Endodermal cell (in vitro differentiated cells): ENCODE results near the gene FMO1. TPM values are rescaled to one million over a fixed set of nuclear protein-coding genes. Genes with fewer than 3 reads are reported as not detected.

ENCODE experiments used
- DNase-seq: peaks from one replicate; pipeline ENCODE4 v3.0.0-alpha.2; 2017
- H3K27ac ChIP-seq: 2 replicates; pipeline ENCODE4 v1.5.1; 2013; ENCODE audit warnings: mild to moderate bottlenecking, low read depth, low read length, moderate library complexity
- H3K27me3 ChIP-seq: 2 replicates; pipeline ENCODE4 v1.6.1; 2013; ENCODE audit warnings: mild to moderate bottlenecking, low read length, moderate library complexity; ENCODE audit not compliant: insufficient read depth, control insufficient read depth, poor library complexity, severe bottlenecking
- H3K36me3 ChIP-seq: 2 replicates; pipeline ENCODE4 v1.7.0; 2013; ENCODE audit warnings: mild to moderate bottlenecking, low read length, moderate library complexity; ENCODE audit not compliant: control insufficient read depth, insufficient read depth
- H3K4me1 ChIP-seq: one replicate; pipeline ENCODE4 v1.7.0; 2013; ENCODE audit warnings: low read length; ENCODE audit not compliant: control insufficient read depth, insufficient read depth
- H3K4me3 ChIP-seq: 2 replicates; pipeline ENCODE4 v1.5.1; 2013; ENCODE audit warnings: mild to moderate bottlenecking, low read length, moderate library complexity
- H3K9ac ChIP-seq: 2 replicates; pipeline ENCODE4 v1.6.1; 2013; ENCODE audit warnings: mild to moderate bottlenecking, low read length, moderate library complexity; ENCODE audit not compliant: poor library complexity, severe bottlenecking; ENCODE audit errors: extremely low read depth
- H3K9me3 ChIP-seq: 2 replicates; pipeline ENCODE4 v1.6.1; 2013; ENCODE audit warnings: mild to moderate bottlenecking, low read length, moderate library complexity; ENCODE audit not compliant: control insufficient read depth
- H3K27ac Mint-ChIP-seq: 2 replicates; pipeline ENCODE4 v1.8.0; 2020; ENCODE audit warnings: mixed read lengths
- H3K27me3 Mint-ChIP-seq: 2 replicates; pipeline ENCODE4 v1.8.0; 2021; ENCODE audit warnings: mild to moderate bottlenecking, mixed read lengths; ENCODE audit not compliant: insufficient read depth
- H3K36me3 Mint-ChIP-seq: 2 replicates; pipeline ENCODE4 v1.8.0; 2020; ENCODE audit warnings: low read depth, mixed read lengths
- H3K4me1 Mint-ChIP-seq: 2 replicates; pipeline ENCODE4 v1.8.0; 2020; ENCODE audit warnings: mixed read lengths
- H3K4me3 Mint-ChIP-seq: 2 replicates; pipeline ENCODE4 v1.8.0; 2020; ENCODE audit warnings: mild to moderate bottlenecking, moderate library complexity, mixed read lengths
- H3K9me3 Mint-ChIP-seq: 2 replicates; pipeline ENCODE4 v1.8.0; 2020; ENCODE audit warnings: mild to moderate bottlenecking, mixed read lengths
- WGBS, 2 experiments: methylation state at CpG; one replicate each; pipeline versions ENCODE4 v1.1.5 to v1.1.7; 2013; ENCODE audit warnings: missing lambda C conversion rate in 2 of 2, mixed read lengths in 1 of 2; ENCODE audit not compliant: insufficient coverage in 1 of 2, insufficient read length in 1 of 2; 5-methylcytosine and 5-hydroxymethylcytosine counted together
- total RNA-seq, 2 donors: library from RNA; stranded (reverse); fragmentation: NEBNext Ultra II Directional in 1 of 2; extraction: Animal tissue kit (Norgen Biotek cat#: 25700) in 1 of 2; gene quantifications; 2 replicates in 1 of 2; 3 replicates in 1 of 2; pipeline ENCODE4 v1.2.1, GENCODE V29; 2021
- TF ChIP-seq, protein P1 (sequence below): fragments of 200-600 bp; sonication (generic); conservative IDR thresholded peaks from 2 replicates; pipeline ENCODE4 v1.5.0; 2021; ENCODE audit warnings: antibody characterized with exemption, mild to moderate bottlenecking

Gene FMO1
- total RNA-seq, 2 donors from 2014 or later, result not detected

- no peak overlapping the region for H3K4me3 Mint-ChIP-seq
- Histone ChIP-seq H3K36me3 (no peaks in the 10 kb centered on the region), H3K9ac (no peak overlapping the region), H3K4me3 (no peak overlapping the region), H3K4me1 (peaks cover 17% of the 10 kb centered on the region), H3K27ac (no peak overlapping the region), H3K27me3 (no peaks in the 10 kb centered on the region), H3K9me3 (no peaks in the 10 kb centered on the region)
- no peak for DNase-seq
- H3K4me1 Mint-ChIP-seq, result peaks cover 9% of the 10 kb centered on the region
- H3K27me3 Mint-ChIP-seq, result peaks cover 12% of the 10 kb centered on the region
- H3K9me3 Mint-ChIP-seq, result no peaks in the 10 kb centered on the region
- no peak overlapping the region for H3K27ac Mint-ChIP-seq
- TF ChIP-seq, protein P1, sequence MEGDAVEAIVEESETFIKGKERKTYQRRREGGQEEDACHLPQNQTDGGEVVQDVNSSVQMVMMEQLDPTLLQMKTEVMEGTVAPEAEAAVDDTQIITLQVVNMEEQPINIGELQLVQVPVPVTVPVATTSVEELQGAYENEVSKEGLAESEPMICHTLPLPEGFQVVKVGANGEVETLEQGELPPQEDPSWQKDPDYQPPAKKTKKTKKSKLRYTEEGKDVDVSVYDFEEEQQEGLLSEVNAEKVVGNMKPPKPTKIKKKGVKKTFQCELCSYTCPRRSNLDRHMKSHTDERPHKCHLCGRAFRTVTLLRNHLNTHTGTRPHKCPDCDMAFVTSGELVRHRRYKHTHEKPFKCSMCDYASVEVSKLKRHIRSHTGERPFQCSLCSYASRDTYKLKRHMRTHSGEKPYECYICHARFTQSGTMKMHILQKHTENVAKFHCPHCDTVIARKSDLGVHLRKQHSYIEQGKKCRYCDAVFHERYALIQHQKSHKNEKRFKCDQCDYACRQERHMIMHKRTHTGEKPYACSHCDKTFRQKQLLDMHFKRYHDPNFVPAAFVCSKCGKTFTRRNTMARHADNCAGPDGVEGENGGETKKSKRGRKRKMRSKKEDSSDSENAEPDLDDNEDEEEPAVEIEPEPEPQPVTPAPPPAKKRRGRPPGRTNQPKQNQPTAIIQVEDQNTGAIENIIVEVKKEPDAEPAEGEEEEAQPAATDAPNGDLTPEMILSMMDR, result no peak
- 89 to 95% methylated on average over 4 to 8 of the region's 8 CpGs for WGBS, 2 experiments
- no peaks in the 10 kb centered on the region for H3K36me3 Mint-ChIP-seq
Observed at GRCh38 chr1:171256940-171257606, 8.8 kb downstream of the FMO1 start.

- Histone ChIP-seq H3K36me3 (no peaks in the 10 kb centered on the region), H3K9me3 (no peaks in the 10 kb centered on the region), H3K27ac (no peak overlapping the region), H3K27me3 (no peaks in the 10 kb centered on the region), H3K9ac (no peak overlapping the region), H3K4me1 (peaks cover 17% of the 10 kb centered on the region), H3K4me3 (no peak overlapping the region)
- H3K4me1 Mint-ChIP-seq, result peaks cover 9% of the 10 kb centered on the region
- peaks cover 9% of the 10 kb centered on the region for H3K27me3 Mint-ChIP-seq
- H3K4me3 Mint-ChIP-seq, result no peak overlapping the region
- no peaks in the 10 kb centered on the region for H3K36me3 Mint-ChIP-seq
- TF ChIP-seq, protein P1, result no peak
- DNase-seq, result no peak
- H3K9me3 Mint-ChIP-seq, result no peaks in the 10 kb centered on the region
- no peak overlapping the region for H3K27ac Mint-ChIP-seq
- WGBS, 2 experiments, result 80 to 90% methylated on average over 5 of the region's 5 CpGs
Observed at GRCh38 chr1:171257607-171258076, 9.3 kb downstream of the FMO1 start.

GRCh38 chr1:171258429-171258828, 10.1 kb downstream of the FMO1 start:
- H3K4me3 Mint-ChIP-seq, result no peak overlapping the region
- 77% methylated on average over 3 of the region's 3 CpGs; no CpG with 5 or more reads in 1 of the 2 experiments for WGBS, 2 experiments
- TF ChIP-seq, protein P1, result no peak
- Histone ChIP-seq H3K9me3 (no peaks in the 10 kb centered on the region), H3K27ac (peak overlapping the region; percentile 33), H3K4me1 (peaks cover 17% of the 10 kb centered on the region), H3K9ac (no peak overlapping the region), H3K36me3 (no peaks in the 10 kb centered on the region), H3K27me3 (no peaks in the 10 kb centered on the region), H3K4me3 (no peak overlapping the region)
- H3K9me3 Mint-ChIP-seq, result no peaks in the 10 kb centered on the region
- DNase-seq, result no peak
- H3K36me3 Mint-ChIP-seq, result no peaks in the 10 kb centered on the region
- peaks cover 4% of the 10 kb centered on the region for H3K27me3 Mint-ChIP-seq
- H3K4me1 Mint-ChIP-seq, result peaks cover 9% of the 10 kb centered on the region
- no peak overlapping the region for H3K27ac Mint-ChIP-seq
